Tongue (tissue), 2 donors: ENCODE data around the gene CSF2RB. TPM values are rescaled to one million over a fixed set of nuclear protein-coding genes. Genes with fewer than 3 reads are reported as not detected.

Experiments used
- DNase-seq: peaks from one replicate; pipeline ENCODE4 v3.0.0-alpha.2; 2015
- total RNA-seq: library from RNA; depleted of rRNA; stranded (reverse); fragments of >200 nt; gene quantifications from one replicate; pipeline ENCODE4 v1.2.3, GENCODE V29; 2014

CSF2RB gene
- total RNA-seq, 1 donor from 2014 or later = 4.1 TPM

DNA sequence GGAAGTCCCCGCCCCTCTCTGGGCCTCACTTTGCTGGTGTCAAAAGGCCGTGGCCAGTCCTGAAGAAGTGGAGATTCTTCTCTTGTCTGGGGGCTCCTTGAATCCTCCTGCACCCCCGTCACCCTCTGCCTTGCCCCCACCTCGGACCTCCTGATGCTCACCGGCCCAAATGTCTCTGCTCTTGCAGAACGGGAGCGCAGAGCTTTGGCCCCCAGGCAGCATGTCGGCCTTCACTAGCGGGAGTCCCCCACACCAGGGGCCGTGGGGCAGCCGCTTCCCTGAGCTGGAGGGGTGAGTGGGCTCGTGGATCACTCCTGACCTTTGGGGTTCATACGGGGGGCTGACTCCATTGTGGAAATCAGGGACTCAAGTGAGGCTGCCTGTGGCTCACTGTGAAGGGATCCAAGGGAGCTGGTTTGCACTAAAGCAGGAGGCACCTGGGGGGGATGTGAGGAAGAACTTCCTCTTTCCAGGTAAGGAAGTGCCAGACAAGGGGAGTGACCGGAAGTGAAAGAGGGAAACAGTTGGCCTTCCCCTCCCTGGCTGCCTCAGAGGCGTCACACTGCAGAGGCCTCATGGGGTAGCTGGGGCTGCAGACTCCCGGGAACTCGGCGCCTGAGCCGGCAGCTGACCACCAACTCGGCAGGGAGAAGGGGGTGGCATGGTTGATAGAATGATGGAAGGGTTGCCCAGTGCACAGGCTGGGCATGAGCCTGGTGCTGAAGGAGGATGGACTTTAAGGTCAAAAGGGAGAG, 23.1 kb downstream of the CSF2RB start:
- no peak for DNase-seq

GRCh38 chr22:36937319-36938027, 24.0 kb downstream of the CSF2RB start:
- DNase-seq = no peak

DNA sequence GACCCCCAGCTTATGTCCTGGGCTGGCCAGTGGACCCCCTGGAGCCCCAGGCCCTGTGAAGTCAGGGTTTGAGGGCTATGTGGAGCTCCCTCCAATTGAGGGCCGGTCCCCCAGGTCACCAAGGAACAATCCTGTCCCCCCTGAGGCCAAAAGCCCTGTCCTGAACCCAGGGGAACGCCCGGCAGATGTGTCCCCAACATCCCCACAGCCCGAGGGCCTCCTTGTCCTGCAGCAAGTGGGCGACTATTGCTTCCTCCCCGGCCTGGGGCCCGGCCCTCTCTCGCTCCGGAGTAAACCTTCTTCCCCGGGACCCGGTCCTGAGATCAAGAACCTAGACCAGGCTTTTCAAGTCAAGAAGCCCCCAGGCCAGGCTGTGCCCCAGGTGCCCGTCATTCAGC, 24.6 kb downstream of the CSF2RB start:
- DNase-seq = no peak

DNA sequence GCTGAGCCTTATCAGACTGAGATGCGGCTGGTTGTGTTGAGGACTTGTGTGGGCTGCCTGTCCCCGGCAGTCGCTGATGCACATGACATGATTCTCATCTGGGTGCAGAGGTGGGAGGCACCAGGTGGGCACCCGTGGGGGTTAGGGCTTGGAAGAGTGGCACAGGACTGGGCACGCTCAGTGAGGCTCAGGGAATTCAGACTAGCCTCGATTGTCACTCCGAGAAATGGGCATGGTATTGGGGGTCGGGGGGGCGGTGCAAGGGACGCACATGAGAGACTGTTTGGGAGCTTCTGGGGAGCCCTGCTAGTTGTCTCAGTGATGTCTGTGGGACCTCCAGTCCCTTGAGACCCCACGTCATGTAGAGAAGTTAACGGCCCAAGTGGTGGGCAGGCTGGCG, 25.5 kb downstream of the CSF2RB start:
- DNase-seq = no peak

- DNase-seq = no peak
Measured at GRCh38 chr22:36940676-36941075, 27.2 kb downstream of the CSF2RB start.

DNA sequence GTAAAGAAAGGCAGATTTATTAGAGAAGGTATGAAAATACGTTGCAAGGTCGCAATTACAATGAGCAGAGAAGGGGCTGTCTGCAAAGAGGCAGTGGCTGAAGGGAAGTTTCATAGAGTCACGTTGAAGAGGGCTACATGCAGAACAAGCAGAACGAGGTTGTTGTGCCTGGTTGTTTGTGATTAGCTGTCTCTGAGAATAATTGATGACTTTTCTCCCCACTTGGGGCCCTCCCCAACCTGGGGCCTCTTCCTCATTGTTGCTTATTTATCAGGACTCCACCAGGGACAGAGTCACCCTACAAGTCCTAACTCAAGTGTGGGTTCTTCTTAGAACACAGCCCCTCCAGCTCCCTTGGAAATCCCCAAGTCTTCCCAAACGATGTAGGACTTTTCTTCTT, 29.1 kb downstream of the CSF2RB start:
- no peak for DNase-seq

DNA sequence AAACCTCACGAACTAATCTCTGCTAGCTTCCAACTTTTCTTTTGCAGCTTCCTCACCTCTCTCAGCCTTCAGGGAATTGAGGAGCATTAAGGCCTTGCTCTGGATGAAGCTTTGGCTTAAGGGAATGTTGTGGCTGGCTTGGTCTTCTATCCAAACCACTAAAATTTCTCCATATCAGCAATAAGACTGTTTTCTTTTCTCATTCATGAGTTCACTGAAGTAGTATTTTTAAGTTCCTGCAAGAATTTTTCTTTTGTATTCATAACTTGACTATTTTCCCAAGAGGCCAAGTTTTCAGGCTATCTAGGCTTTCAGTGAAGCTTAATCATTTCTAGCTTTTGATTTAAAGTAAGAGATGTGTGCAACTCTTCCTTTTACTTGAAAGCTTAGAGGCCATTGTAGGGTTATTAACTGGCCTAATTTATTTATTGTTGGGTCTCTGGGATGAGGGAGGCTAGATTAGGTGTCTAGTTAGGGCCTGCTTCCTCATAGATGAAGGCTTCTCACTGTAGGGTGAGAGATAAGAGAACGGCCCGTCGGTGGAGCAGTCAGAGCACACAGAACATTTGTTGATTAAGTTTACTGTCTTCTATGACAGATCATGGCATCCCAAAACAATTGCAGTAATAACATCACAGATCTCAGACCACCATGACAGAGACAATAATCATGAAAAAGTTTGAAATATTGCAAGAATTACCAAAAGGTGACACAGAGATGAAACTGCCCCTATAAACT, 33.2 kb downstream of the CSF2RB start:
- no peak for DNase-seq

DNA sequence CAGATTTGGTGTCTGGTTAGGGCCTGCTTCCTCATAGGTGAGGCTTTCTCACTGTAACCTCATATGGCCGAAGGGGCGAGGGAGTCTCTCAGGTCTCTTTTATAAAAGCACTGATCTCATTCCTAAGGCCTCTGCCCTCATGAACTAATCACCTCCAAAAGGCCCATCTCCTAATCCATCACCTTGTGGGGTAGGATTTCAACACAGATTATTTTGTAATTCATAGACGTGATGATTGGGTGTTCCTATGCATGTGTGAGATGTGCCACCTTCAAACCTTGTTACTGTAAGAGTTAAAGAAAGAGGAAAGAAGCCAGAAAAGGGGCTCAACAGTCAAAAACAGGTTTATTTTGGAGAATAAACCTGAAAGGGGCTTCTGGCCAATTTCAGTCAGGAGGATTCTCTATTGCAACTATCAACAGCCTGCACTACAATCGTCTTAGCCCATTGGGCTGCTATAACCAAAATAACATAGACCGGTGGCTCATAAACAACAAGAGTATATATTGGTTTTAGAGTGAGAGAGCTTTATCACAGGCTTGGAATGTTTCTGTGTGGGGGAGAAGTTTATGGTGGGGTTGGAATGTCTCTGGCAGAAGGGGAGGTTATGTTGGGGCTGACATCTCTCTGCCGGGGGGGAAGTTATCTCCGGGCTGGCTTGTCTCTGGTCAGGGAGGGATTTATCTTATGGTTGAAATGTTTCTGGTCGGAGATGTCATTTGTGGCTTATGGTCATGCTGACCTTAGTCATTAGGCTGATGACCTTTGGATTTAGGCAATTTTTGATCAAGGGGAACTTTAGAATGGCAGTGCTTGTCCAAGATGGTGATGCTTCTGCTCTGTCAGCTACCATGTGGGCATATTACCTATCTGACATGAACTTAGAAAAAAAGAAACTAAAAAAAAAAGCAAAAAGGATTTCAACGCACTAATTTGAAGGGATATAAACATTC, 35.1 kb downstream of the CSF2RB start:
- no peak for DNase-seq

DNA sequence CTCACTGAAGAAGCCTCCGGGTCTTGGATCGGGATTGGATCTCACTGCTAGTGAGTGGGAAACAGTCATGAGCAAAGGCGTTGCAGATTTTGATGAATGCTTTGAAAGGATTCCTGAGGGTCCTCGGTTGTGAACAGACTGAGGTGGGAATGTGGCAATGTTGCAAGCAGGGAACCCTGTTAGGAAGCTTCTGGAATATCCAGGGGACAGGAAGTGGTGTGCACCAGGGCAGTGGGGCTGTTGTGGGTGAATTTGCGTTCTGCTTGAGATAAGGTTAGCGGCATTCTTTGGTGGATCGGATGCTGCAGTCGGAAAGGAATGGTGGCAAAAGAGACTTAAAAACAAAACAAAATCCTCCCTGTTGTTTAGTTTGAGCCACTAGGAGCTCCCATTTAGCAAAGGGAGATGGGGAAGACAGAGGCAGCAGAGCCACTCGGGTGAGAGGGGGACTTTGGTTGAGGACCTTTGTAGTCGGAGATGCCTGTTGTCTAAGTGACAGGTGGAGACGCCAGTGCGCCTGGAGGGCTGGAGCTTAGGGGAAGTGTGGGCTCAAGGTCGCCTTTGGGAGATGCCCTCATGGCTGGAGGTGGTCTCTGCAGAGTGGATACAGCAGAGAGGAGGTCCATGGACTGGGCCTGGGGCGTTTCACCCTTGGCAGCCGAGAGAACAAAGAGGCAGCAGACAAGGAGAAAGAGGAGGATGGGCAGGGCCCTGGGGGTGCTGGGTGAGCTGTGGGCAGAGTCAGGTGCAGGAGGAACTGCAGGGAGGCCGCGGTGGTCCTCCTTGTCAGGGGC, 37.6 kb downstream of the CSF2RB start:
- no peak for DNase-seq

GRCh38 chr22:36951746-36952145, 38.3 kb downstream of the CSF2RB start:
- DNase-seq = no peak

DNA sequence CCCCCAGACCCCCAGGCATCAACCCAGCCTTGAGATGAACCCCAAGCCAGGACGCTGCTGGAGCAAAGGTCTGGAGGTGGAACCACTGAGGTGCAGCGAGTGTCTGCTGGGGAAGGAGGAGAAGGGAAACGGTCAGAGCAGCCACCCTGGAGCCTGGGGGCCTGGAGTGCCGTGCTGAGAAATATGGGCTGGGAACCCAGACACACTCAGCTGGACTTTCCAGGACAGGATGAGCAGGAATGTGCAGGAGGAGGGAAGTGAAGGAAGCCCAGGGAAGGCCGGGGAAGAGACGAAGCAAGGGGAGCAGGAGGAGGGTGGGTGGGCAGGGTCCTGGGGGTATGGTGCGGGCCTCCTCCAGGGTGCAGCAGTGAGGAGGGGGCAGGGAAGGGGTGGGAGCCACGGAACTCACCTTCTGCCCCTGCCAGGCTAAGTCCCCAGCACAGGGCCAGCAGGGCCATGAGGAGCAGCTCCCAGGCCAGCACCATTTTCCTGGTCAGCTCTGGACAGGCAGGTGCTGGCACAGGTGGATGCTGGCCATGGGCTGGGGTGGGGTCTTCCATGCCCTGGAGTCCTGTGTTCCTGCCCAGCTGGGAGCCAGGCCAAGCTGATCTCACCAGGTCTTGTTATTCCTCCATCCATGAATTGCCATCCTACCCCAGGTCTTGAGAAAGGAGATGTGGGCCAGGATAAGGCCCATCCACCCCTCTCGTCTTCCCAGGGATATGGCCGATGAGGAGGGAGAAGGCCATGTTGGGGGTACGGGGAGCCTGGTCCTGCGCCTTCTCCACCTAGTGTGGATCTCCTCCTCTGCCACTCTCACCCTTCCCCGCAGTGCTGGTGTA, 40.0 kb downstream of the CSF2RB start:
- DNase-seq = no peak

- no peak for DNase-seq
Measured at GRCh38 chr22:36954251-36955014, 41.0 kb downstream of the CSF2RB start.

- DNase-seq = no peak
Measured at GRCh38 chr22:36955691-36956090, 42.3 kb downstream of the CSF2RB start.

- no peak for DNase-seq
Measured at GRCh38 chr22:36958366-36958765, 44.9 kb downstream of the CSF2RB start.

GRCh38 chr22:36961626-36962025, 48.2 kb downstream of the CSF2RB start:
- DNase-seq = no peak

GRCh38 chr22:36963302-36963701, 49.9 kb downstream of the CSF2RB start:
- DNase-seq = no peak

GRCh38 chr22:36964106-36964505, 50.7 kb downstream of the CSF2RB start:
- DNase-seq = no peak

DNA sequence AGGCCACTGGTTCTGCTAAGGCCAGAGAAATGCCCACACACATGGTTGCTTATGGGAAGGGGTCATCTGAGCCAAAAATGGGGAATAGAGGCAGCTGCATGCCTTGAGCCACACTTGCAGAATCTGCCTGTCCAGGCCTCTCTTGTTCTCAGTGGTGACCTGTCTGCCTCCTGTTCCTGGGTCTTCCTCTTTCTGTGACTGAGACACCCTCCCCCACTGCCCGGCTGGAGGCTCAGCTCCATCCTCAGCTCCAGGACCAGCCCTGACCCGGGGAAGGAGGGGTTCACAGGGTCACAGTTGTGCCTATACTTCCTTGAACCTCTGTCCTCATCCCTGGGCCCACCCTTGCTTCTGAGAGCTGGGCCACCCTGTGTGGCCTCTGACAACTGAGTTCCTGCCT, 52.3 kb downstream of the CSF2RB start:
- no peak for DNase-seq

GRCh38 chr22:36966851-36967540, 53.6 kb downstream of the CSF2RB start:
- no peak for DNase-seq
